Esophagus squamous epithelium (tissue), 5 donors: Measurements from ENCODE around the gene ZSWIM5. TPM values are rescaled to one million over a fixed set of nuclear protein-coding genes. Genes with fewer than 3 reads are reported as not detected.

Source experiments
- DNase-seq: peaks from one replicate; lab custom pipeline; 2025; lab: John Stamatoyannopoulos, UW
- H3K27ac ChIP-seq, 4 donors: fragments of 200-600 bp; sonication (generic); one replicate each; pipeline ENCODE4 v1.5.1; 2016 to 2019; ENCODE audit warnings: mild to moderate bottlenecking in 1 of 4
- H3K27me3 ChIP-seq, 4 donors: fragments of 200-600 bp; sonication (generic); 1 replicate in 3 of 4; 2 replicates in 1 of 4; pipeline versions ENCODE4 v1.5.1 to v1.6.0; 2017 to 2021; ENCODE audit warnings: antibody characterized with exemption in 1 of 4
- H3K36me3 ChIP-seq, 3 donors: fragments of 200-600 bp; sonication (generic); one replicate each; pipeline ENCODE4 v1.5.1; 2016 to 2019
- H3K4me1 ChIP-seq, 3 donors: fragments of 200-600 bp; sonication (generic); one replicate each; pipeline ENCODE4 v1.5.1; 2017 to 2019
- H3K4me3 ChIP-seq, 4 donors: fragments of 200-600 bp; sonication (generic); 1 replicate in 3 of 4; 2 replicates in 1 of 4; pipeline ENCODE4 v1.5.1; 2016 to 2019; ENCODE audit warnings: mild to moderate bottlenecking in 2 of 4, moderate library complexity in 1 of 4
- H3K9me3 ChIP-seq, 3 donors: fragments of 200-600 bp; sonication (generic); one replicate each; pipeline ENCODE4 v1.5.1; 2016 to 2019
- CTCF ChIP-seq, 6 experiments: fragments of 450-650 bp in 4 of 6; fragments of 200-600 bp in 2 of 6; sonication (generic) in 2 of 6; IDR thresholded peaks; one replicate each; pipeline ENCODE4 v1.5.1; 2016 to 2019; ENCODE audit warnings: antibody characterized with exemption in 6 of 6, mild to moderate bottlenecking in 4 of 6, moderate library complexity in 4 of 6
- POLR2A ChIP-seq, 4 donors: fragments of 450-650 bp; IDR thresholded peaks; one replicate each; pipeline ENCODE4 v1.6.1; 2017; ENCODE audit warnings: antibody characterized with exemption in 4 of 4, mild to moderate bottlenecking in 4 of 4, moderate library complexity in 3 of 4
- WGBS, 2 donors: methylation state at CpG; one replicate each; pipeline ENCODE4 v1.1.5; 2018; 5-methylcytosine and 5-hydroxymethylcytosine counted together
- intact Hi-C: fragments of 100-400 bp; cut with DNase I; formaldehyde crosslinking; loops from one replicate; pipeline ENCODE4 v1.15.0; 2022
- total RNA-seq, 4 donors: library from RNA; depleted of rRNA; stranded (reverse); fragments of >200 nt; gene quantifications; one replicate each; pipeline ENCODE4 v1.1.0, GENCODE V29; 2016
- donor health status: DM: yes; HTN: yes; CAD: no.

ZSWIM5 gene
- total RNA-seq, 4 donors from 2014 or later, result 0.66 to 2.7 (median 1.6) TPM

GRCh38 chr1:45043094-45043493, 163.3 kb downstream of the ZSWIM5 start:
- no peak for TF ChIP-seq CTCF (IDR thresholded peaks at IDR 0.05)
- Histone ChIP-seq H3K27ac (no peak overlapping the region), H3K4me1 (peaks cover 0 to 2% (median 0%) of the 10 kb centered on the region in 3 donors), H3K27me3 (no peaks in the 10 kb centered on the region), H3K4me3 (no peak overlapping the region), H3K9me3 (no peaks in the 10 kb centered on the region), H3K36me3 (peaks cover 0 to 15% (median 0%) of the 10 kb centered on the region in 3 donors)
- WGBS, 2 donors, result 78 to 88% methylated on average over 4 of the region's 5 CpGs
- intact Hi-C loops, result no loop called here
- no peak for DNase-seq

GRCh38 chr1:45040297-45040696, 166.1 kb downstream of the ZSWIM5 start:
- Histone ChIP-seq H3K9me3 (no peaks in the 10 kb centered on the region), H3K27me3 (no peaks in the 10 kb centered on the region), H3K27ac (no peak overlapping the region), H3K36me3 (peaks cover 0 to 21% (median 0%) of the 10 kb centered on the region in 3 donors), H3K4me3 (no peak overlapping the region), H3K4me1 (peaks cover 0 to 15% (median 0%) of the 10 kb centered on the region in 3 donors)
- 91 to 96% methylated on average over 5 of the region's 5 CpGs for WGBS, 2 donors
- intact Hi-C loops, result no loop called here
- TF ChIP-seq CTCF (IDR thresholded peaks at IDR 0.05) (no peak), POLR2A (IDR thresholded peaks at IDR 0.05) (no peak)
- no peak for DNase-seq

- intact Hi-C loops, result no loop called here
- Histone ChIP-seq H3K9me3 (no peaks in the 10 kb centered on the region), H3K27me3 (no peaks in the 10 kb centered on the region), H3K4me3 (no peak overlapping the region), H3K27ac (no peak overlapping the region), H3K36me3 (peaks cover 0 to 21% (median 0%) of the 10 kb centered on the region in 3 donors), H3K4me1 (peaks cover 0 to 15% (median 0%) of the 10 kb centered on the region in 3 donors)
- DNase-seq, result no peak
- TF ChIP-seq CTCF (IDR thresholded peaks at IDR 0.05), result no peak
- no peak for TF ChIP-seq POLR2A (IDR thresholded peaks at IDR 0.05)
- WGBS, 2 donors, result 89 to 93% methylated on average over 7 to 8 of the region's 8 CpGs
These were observed 167.6 kb downstream of the ZSWIM5 start for GRCh38 chr1:45038661-45039364.

GRCh38 chr1:45038240-45038639, 168.2 kb downstream of the ZSWIM5 start:
- Histone ChIP-seq H3K27me3 (no peaks in the 10 kb centered on the region), H3K4me3 (no peak overlapping the region), H3K9me3 (no peaks in the 10 kb centered on the region), H3K36me3 (peaks cover 0 to 18% (median 0%) of the 10 kb centered on the region in 3 donors), H3K4me1 (peaks cover 0 to 15% (median 0%) of the 10 kb centered on the region in 3 donors), H3K27ac (no peak overlapping the region)
- no peak for DNase-seq
- TF ChIP-seq CTCF (IDR thresholded peaks at IDR 0.05) (no peak), POLR2A (IDR thresholded peaks at IDR 0.05) (no peak)
- intact Hi-C loops, result no loop called here
- 90 to 95% methylated on average over 2 of the region's 2 CpGs for WGBS, 2 donors

GRCh38 chr1:45037456-45037855, 168.9 kb downstream of the ZSWIM5 start:
- DNase-seq, result no peak
- no peak overlapping the region for H3K4me3 ChIP-seq
- intact Hi-C loops, result no loop called here
- H3K4me1 ChIP-seq, result peaks cover 0 to 15% (median 0%) of the 10 kb centered on the region in 3 donors
- no peaks in the 10 kb centered on the region for H3K9me3 ChIP-seq
- H3K27me3 ChIP-seq, result no peaks in the 10 kb centered on the region
- H3K36me3 ChIP-seq, result peaks cover 0 to 10% (median 0%) of the 10 kb centered on the region in 3 donors
- no peak overlapping the region for H3K27ac ChIP-seq
- TF ChIP-seq CTCF (IDR thresholded peaks at IDR 0.05) (no peak), POLR2A (IDR thresholded peaks at IDR 0.05) (no peak)
